ENCODE measurements around the gene AMN1.
A peak's percentile ranks its signal among the peaks of the same experiment; 100 is the strongest.

Gene AMN1

GRCh38 chr12:31629756-31630732, 98.8 kb downstream of the AMN1 start:
- peak; percentile 34 for DNase-seq (ENCODE audit: low spot score)

- no peak for DNase-seq (ENCODE audit: low spot score)
Measured at GRCh38 chr12:31627456-31628054, 101.3 kb downstream of the AMN1 start.

- no peak for DNase-seq (ENCODE audit: low spot score)
Measured at GRCh38 chr12:31626270-31626995, 102.4 kb downstream of the AMN1 start.

- no peak for DNase-seq (ENCODE audit: low spot score)
Measured at GRCh38 chr12:31622038-31622437, 106.8 kb downstream of the AMN1 start.
